Body of pancreas (tissue), 4 donors: Measurements from ENCODE around the gene BOD1.

ENCODE experiments used
- CTCF ChIP-seq, 7 experiments: fragments of 450-650 bp in 4 of 7; fragments of 200-600 bp in 3 of 7; sonication (generic) in 3 of 7; IDR thresholded peaks; one replicate each; pipeline ENCODE4 v1.5.1; 2016 to 2019; ENCODE audit warnings: antibody characterized with exemption in 7 of 7
- POLR2A ChIP-seq, 3 donors: fragments of 450-650 bp; IDR thresholded peaks; one replicate each; pipeline ENCODE4 v1.6.1; 2016; ENCODE audit warnings: antibody characterized with exemption in 3 of 3, mild to moderate bottlenecking in 2 of 3

- no peak for TF ChIP-seq CTCF (IDR thresholded peaks at IDR 0.05)
- no peak for TF ChIP-seq POLR2A (IDR thresholded peaks at IDR 0.05)
Observed at GRCh38 chr5:173625261-173625660, 8.8 kb upstream of the BOD1 start.
